Left lung (tissue), 10 donors: Measurements from ENCODE around the gene MIGA1. TPM values are rescaled to one million over a fixed set of nuclear protein-coding genes. Genes with fewer than 3 reads are reported as not detected.
"Not testable (repeated sequence)": the region's sequence is repeated elsewhere in the genome, so short reads cannot be mapped to it uniquely, and the experiment has no call there.

Experiments used
- ATAC-seq: fragments of 200-7000 bp; cut with Tn5 transposase; one replicate; pipeline ENCODE4 v1.9.1; 2020; ENCODE audit warnings: moderate library complexity
- DNase-seq, 4 donors: peaks; one replicate each; pipeline ENCODE4 v3.0.0-alpha.2; 2013 to 2020
- H3K27ac ChIP-seq, 2 donors: fragments of 200-600 bp; sonication (generic) in 1 of 2; one replicate each; pipeline versions ENCODE4 v1.5.0 to v1.8.0; 2020 to 2021
- H3K27me3 ChIP-seq, 2 donors: fragments of 200-600 bp; sonication (generic) in 1 of 2; one replicate each; pipeline versions ENCODE4 v1.5.0 to v1.8.0; 2020 to 2021
- H3K36me3 ChIP-seq, 2 donors: fragments of 200-600 bp; sonication (generic) in 1 of 2; one replicate each; pipeline versions ENCODE4 v1.5.0 to v1.8.0; 2020 to 2021
- H3K4me1 ChIP-seq, 2 donors: fragments of 200-600 bp; one replicate each; pipeline ENCODE4 v1.8.0; 2021
- H3K4me3 ChIP-seq, 2 donors: fragments of 200-600 bp; sonication (generic) in 1 of 2; one replicate each; pipeline versions ENCODE4 v1.5.0 to v1.8.0; 2020 to 2021; ENCODE audit warnings: mild to moderate bottlenecking in 1 of 2
- H3K9me3 ChIP-seq, 2 donors: fragments of 200-600 bp; sonication (generic) in 1 of 2; one replicate each; pipeline versions ENCODE4 v1.5.0 to v1.8.0; 2020 to 2021
- intact Hi-C, 2 donors: fragments of 100-400 bp; cut with DNase I; formaldehyde crosslinking; loops; one replicate each; pipeline versions ENCODE4 v1.11.2 to v1.14.2; 2022
- polyA plus RNA-seq, 6 donors: library from polyadenylated mRNA; unstranded; fragments of 120-200 nt; gene quantifications; one replicate each; pipeline ENCODE4 v1.2.1, GENCODE V29; 2013; ENCODE audit not compliant: insufficient read length in 6 of 6
- total RNA-seq, 2 donors: library from RNA; stranded (reverse); fragmentation: NEBNext Ultra II Directional; extraction: Animal tissue kit (Norgen Biotek cat#: 25700); gene quantifications; one replicate each; pipeline ENCODE4 v1.2.1, GENCODE V29; 2021
- TF ChIP-seq, protein P1 (sequence below), 2 donors: fragments of 200-600 bp; sonication (generic) in 1 of 2; IDR thresholded peaks; one replicate each; pipeline versions ENCODE4 v1.5.0 to v1.8.0; 2021; ENCODE audit warnings: antibody characterized with exemption in 2 of 2
- donor health status: DM: no; HTN: yes; CAD: no.
- donor health status: DM: no; HTN: no; CAD: no.

Gene MIGA1
- total and polyA plus RNA-seq, 8 donors = 15.5 to 20.5 (median 18.6) TPM

DNA sequence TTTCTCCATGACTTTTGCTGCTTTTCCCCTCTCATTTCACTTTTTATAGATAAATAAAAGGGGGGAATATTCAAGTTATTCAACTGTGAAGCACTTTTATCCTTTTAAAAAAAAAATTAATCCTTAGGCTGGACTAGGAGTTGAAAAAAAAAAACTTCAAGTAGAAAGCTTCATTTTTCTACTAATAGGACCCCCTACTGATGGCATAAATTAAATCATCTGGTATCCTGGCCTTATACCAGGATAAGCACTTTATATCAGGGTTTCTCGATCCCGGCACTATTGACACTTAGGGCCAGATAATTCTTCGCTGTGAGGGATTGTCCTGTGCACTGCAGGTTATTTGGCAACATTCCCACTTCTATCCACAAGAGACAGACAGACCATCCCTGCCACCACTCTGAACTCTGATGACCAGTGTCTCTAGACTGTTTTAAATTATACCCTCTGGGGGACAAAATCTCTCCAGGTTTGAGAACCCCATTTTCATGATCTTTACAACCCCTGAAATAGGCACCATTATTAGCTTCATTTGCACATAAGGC lies 37.4 kb upstream of the MIGA1 start:
- intact Hi-C loops = no loop called here
- TF ChIP-seq, protein P1, sequence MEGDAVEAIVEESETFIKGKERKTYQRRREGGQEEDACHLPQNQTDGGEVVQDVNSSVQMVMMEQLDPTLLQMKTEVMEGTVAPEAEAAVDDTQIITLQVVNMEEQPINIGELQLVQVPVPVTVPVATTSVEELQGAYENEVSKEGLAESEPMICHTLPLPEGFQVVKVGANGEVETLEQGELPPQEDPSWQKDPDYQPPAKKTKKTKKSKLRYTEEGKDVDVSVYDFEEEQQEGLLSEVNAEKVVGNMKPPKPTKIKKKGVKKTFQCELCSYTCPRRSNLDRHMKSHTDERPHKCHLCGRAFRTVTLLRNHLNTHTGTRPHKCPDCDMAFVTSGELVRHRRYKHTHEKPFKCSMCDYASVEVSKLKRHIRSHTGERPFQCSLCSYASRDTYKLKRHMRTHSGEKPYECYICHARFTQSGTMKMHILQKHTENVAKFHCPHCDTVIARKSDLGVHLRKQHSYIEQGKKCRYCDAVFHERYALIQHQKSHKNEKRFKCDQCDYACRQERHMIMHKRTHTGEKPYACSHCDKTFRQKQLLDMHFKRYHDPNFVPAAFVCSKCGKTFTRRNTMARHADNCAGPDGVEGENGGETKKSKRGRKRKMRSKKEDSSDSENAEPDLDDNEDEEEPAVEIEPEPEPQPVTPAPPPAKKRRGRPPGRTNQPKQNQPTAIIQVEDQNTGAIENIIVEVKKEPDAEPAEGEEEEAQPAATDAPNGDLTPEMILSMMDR (IDR thresholded peaks at IDR 0.05) = no peak
- Histone ChIP-seq H3K9me3 (no peaks in the 10 kb centered on the region), H3K4me3 (no peak overlapping the region), H3K27me3 (no peaks in the 10 kb centered on the region), H3K27ac (no peak overlapping the region), H3K36me3 (peaks cover 0 to 28% of the 10 kb centered on the region in 2 donors), H3K4me1 (no peaks in the 10 kb centered on the region)
- DNase-seq (no peak), ATAC-seq (no peak)

DNA sequence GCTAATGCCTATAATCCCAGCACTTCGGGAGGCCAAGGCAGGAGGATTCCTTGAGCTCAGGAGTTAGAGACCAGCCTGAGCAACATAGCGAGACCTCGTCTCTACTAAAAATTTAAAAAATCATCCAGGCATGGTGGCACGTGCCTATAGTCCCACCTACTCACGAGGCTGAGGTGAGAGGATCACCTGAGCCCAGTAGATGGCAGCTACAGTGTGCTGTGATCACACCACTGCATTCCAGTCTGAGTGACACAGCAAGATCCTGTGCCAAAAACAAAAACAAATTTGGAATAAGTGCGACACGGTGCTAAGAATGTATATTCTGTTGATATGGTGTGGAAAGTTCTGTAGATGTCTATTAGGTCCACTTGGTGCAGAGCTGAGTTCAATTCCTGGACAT lies 34.9 kb upstream of the MIGA1 start:
- no peak overlapping the region for H3K4me3 ChIP-seq
- intact Hi-C loops = no loop called here
- H3K4me1 ChIP-seq = peaks cover 0 to 7% of the 10 kb centered on the region in 2 donors
- DNase-seq = no peak
- H3K27ac ChIP-seq = no peak overlapping the region
- ATAC-seq = no peak
- TF ChIP-seq, protein P1 (IDR thresholded peaks at IDR 0.05) = no peak
- H3K36me3 ChIP-seq = peaks cover 0 to 15% of the 10 kb centered on the region in 2 donors
- no peaks in the 10 kb centered on the region for H3K27me3 ChIP-seq
- no peaks in the 10 kb centered on the region for H3K9me3 ChIP-seq

DNA sequence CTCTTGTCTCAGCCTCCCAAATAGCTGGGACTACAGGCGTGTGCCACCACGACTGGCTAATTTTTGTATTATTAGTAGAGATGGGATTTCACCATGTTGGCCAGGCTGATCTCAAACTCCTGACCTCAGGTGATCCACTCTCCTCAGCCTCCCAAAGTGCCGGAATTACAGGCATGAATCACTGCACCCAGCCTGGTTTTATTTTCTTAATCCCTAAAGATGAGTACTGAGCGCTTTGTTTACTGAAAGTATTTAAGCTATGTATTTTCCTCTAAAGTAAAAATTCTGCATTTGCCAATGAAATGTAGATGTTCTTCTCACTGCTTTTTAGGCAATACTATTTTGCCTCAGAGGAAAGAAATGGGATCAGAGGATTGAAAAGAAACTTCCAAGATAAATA lies 30.0 kb upstream of the MIGA1 start:
- H3K36me3 ChIP-seq, DNase-seq, H3K9me3 ChIP-seq, intact Hi-C loops, H3K27me3 ChIP-seq, H3K27ac ChIP-seq, H3K4me3 ChIP-seq, ATAC-seq: not testable (repeated sequence)
- peaks cover 0 to 13% of the 10 kb centered on the region in 2 donors for H3K4me1 ChIP-seq

DNA sequence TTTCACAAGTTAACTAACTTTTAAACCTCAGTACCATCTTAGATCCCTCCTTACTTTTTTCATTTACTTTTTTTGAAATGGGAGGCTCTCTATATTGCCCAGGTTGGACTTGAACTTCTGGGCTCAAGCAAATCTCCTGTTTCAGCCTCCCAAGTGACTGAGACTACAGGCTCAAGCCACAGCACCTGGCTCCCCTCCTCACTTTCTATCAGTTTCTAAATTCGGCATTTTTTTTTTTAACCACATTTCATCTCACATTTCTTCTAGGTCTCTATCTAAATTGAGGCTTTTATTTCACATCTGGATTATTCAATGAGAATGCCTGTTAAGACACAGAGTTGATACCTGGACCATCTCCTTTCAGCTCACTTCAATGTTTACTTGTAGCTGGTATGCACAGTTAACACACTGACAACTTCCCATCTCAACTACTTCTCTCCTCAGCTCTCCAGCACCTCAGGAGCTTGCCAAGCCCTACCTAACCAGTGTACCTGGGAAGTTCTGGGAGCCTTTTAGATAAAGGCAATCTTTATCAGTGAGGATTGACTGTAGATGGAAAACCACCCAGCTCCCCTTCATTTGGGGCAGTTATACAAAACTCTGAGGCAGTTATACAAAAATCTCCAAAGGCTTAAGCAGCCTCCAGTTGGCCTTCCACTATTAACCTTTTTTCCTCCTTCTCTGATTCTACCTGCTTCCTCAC lies 23.2 kb upstream of the MIGA1 start:
- peaks cover 0 to 44% of the 10 kb centered on the region in 2 donors for H3K4me1 ChIP-seq
- no peak overlapping the region for H3K27ac ChIP-seq
- TF ChIP-seq, protein P1 (IDR thresholded peaks at IDR 0.05) = no peak
- H3K4me3 ChIP-seq = no peak overlapping the region
- DNase-seq = no peak
- no peaks in the 10 kb centered on the region for H3K27me3 ChIP-seq
- intact Hi-C loops = no loop called here
- ATAC-seq = no peak
- no peaks in the 10 kb centered on the region for H3K9me3 ChIP-seq
- no peaks in the 10 kb centered on the region for H3K36me3 ChIP-seq

DNA sequence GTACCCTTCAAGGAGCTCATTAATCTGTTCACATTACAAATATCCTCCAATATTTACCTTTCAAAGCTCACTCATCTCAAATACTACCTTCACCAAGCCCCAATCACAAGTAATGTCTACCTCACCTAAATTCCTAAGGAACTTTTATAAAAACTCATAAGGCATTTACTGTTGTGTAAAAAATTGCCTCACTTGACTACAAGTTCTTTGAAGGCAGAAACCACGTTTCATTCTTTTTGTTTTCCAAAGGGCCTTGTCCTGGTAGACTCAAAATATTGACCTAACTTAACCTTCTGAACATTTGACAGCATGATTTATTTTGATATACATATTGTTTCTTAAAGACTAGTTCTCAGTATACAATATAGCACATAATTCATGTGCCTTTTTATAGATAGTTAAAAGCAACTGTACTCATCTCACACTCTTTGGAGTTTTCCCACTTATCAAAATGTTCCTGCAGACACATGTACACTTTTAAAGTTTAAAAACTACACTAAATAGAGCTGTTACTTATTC lies 22.3 kb upstream of the MIGA1 start:
- Histone ChIP-seq H3K9me3 (no peaks in the 10 kb centered on the region), H3K27ac (peak overlapping the region; percentile 23 to 34), H3K4me1 (peaks cover 0 to 42% of the 10 kb centered on the region in 2 donors), H3K36me3 (no peaks in the 10 kb centered on the region), H3K4me3 (no peak overlapping the region), H3K27me3 (no peaks in the 10 kb centered on the region)
- DNase-seq (no peak), ATAC-seq (no peak)
- TF ChIP-seq, protein P1 (IDR thresholded peaks at IDR 0.05) = no peak
- intact Hi-C loops = no loop called here
